UCSD-AML1 (cell line): ENCODE measurements around the gene CHST11.
"Not testable (repeated sequence)": the region's sequence is repeated elsewhere in the genome, so short reads cannot be mapped to it uniquely, and the experiment has no call there.

Source experiments
- DNase-seq: peaks from one replicate; lab custom pipeline; 2025; ENCODE audit not compliant: unreplicated experiment; lab: John Stamatoyannopoulos, UW

The CHST11 gene

GRCh38 chr12:104600036-104600712 lies 143.4 kb downstream of the CHST11 start:
- no peak for DNase-seq

GRCh38 chr12:104600790-104601739 lies 144.3 kb downstream of the CHST11 start:
- no peak for DNase-seq

- DNase-seq: no peak
These were observed 145.7 kb downstream of the CHST11 start for GRCh38 chr12:104602406-104602805.

DNA sequence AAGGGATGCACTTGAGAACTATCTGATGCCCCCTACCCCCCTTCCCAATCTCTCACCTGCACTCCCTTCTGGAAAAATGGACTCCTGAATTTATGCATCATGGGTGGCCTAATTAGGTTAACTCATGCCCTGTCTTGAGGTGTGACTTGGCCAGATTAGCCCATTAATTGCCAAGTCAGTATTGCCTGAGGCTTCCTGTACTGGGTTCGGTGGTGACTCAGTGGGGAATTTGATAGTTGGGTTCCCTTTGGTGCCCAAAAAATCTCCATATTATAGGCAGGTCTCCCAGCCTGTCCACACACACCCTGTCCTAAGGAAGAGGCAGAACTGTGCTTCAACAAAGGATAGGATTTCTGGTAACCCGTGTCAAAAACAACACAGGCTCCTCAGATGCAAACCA lies 146.1 kb downstream of the CHST11 start:
- no peak for DNase-seq

DNA sequence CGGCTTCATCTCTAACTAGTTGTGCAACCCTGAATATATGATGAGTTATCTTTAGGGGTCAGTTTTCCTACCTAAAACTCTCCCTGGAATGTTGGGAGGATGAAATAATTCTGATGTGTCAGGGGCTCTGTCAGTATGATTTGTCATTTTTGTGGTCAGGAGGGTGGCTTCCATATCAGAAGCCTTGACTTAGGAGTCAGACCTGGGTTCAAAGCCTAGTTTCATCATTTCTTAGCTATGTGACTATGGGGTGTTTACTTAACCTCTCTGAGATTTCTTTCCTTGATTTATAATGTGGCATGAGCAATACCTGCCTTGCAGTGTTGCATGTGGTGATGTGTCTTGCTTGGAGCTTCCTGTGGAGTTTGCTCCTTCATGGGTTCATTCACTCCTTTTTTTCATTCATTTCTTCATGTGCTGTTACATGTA lies 146.8 kb downstream of the CHST11 start:
- no peak for DNase-seq

DNA sequence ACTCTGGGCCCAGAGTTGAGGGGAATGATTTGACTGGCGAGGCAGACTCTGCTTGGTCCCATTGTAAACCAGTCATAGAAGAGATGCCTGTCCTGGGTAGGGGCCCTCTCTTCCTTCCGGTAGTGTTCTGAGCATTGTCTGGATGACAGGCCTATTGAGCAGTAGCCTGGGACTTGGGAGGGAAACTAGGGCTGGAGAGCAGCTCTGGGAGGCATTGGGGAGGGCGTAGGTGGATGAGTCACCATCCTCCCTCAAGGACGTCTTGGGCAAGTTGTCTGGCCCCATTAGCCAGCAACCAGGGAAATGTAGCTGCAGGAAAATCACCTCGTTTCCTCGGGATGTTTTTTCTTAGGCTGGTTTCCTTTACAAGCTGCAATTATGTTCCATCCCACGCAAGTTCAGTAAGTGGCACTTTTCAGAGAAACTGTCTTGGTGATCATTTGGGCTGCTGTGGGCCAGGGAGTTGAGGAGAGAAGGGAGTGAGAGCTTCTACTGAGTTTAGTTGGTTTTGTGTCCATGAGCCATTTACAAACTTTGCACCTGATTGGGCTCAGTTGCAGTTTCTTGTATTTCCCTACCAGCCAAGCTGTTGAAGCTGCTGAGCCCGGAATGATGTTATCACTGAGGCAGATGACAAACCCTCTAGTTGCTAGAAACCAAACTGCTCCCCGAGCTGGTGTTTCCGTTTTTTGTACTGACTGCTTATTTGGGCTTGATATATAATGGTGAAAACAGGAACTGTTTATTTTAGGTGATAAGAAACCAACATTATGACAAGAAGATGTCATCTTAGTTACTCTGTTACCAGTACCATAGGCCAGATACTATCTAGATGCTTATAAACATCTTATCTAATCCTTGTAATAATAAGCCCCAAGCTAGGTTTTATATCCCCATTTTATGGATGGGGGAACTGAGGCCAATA lies 147.6 kb downstream of the CHST11 start:
- peak; percentile 78 for DNase-seq

DNA sequence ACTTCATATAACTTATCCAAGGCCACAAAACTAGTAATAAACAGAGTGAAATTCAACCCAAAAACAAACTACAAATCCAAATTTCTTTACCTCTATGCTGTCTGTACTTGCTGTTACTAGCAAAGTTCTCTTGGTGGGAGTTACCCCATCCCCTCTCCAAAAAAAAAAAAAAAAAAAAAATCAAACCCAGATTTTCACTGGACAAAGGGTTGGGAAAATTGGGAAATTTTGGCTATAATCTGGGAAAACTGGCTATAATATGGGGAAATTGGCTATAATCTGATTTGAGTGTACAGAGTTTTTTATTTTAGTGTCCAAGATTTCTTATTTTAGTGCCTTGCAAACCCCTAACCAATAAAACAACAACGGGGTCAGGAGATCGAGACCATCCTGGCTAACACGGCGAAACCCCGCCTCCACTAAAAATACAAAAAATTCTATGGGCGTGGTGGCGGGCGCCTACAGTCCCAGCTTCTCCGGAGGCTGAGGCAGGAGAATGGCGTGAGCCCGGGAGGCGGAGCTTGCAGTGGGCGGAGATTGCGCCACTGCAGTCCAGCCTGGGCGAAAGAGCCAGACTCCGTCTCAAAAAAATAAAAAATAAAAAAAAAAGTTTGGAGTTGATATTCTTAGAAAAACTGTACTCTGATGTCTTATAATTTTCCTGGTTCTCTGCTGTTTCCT lies 148.4 kb downstream of the CHST11 start:
- DNase-seq: no peak

DNA sequence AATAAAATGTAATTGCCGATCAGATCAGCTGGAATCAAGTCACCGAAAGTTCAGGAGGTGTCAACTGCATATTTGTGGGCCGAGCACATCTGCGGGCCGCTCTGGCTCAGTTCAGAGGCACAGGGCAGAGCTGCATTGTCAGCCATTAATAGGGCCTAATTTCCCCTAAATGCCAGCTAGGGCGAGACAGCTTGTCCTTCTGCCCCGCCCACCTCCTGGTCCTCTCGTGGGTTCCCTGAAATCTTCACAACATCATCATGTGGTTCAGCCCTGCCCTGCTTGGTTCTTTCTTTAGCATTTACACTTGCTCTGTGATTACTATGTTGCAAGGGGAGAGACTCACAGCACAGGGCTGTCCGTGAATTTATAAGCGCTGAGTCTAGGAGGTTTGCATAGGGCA lies 148.9 kb downstream of the CHST11 start:
- DNase-seq: no peak

DNA sequence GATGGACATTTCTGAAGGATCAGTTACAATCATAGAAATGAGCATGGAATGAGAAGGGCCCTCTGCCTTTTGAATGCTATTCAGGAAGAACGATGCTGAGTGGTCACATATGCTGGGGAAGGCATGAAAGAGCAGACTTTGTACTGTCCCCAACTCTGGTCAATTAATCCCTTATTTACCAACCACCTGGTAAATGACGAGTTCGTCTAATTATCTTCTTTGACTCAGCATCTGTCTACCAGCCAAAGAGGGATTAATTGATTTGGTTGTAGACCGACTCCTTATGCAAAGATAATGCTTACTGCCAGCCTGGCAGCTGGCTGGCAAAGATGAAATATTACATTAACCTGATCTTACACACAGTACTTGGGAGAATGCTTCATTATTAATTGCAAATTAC lies 152.2 kb downstream of the CHST11 start:
- DNase-seq: no peak

DNA sequence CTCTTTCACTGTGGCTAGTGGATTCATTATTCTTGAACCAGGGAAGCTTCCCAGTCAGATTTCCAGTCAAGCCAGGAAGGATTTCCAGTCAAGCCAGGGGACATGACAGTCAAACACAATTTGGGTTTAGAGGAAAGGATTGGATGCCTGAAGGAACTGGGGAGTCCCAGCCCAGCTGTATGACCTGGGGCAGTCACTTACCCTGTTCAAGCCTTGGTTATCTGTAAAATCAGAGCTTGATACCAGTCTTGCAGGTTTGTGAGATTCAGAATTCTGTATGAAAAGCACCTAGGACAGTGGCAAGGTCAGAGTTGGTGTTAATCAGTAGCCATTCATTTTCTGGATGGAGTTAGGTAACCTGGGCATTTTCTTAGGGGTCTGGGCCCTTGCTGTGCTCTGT lies 152.7 kb downstream of the CHST11 start:
- DNase-seq: no peak

GRCh38 chr12:104610513-104611235 lies 153.9 kb downstream of the CHST11 start:
- no peak for DNase-seq

DNA sequence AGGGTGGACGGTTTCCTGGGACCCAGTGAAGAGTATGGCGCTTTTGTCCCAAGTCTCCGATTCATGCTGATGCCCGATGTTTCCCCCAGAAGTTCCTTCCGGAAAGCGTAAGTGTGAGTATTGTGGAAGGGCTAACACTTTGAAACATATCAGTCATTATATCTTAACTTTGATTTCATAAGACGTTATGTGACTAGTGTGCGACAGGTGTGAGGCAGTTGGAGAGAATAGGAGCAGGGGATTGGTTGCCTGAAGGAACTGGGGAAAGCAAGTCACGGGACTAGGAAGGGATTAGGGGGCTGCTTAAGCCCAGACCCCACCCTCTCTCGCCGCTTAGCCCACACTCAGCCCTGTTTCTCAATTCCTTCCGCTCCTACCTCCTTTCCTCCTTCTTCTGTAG lies 154.9 kb downstream of the CHST11 start:
- no peak for DNase-seq

DNA sequence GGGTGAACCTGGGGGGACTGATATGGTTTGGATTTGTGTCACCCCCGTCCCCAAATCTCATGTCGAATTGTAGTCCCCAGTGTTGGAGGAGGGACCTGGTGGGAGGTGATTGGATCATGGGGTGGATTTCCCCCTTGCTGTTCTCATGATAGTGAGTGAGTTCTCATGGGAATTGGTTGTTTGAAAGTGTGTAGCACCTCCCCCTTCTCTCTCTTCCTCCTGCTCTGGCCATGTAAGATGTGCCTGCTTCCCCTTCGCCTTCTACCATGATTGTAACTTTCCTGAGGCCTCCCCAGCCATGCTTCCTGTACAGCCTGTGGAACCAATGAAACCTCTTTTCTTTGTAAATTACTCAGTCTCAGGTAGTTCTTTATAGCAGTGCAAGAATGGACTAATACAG lies 156.6 kb downstream of the CHST11 start:
- DNase-seq: not testable (repeated sequence)

GRCh38 chr12:104615048-104615561 lies 158.4 kb downstream of the CHST11 start:
- no peak for DNase-seq

- no peak for DNase-seq
These were observed 161.9 kb downstream of the CHST11 start for GRCh38 chr12:104618691-104619090.

- no peak for DNase-seq
These were observed 162.6 kb downstream of the CHST11 start for GRCh38 chr12:104619305-104619704.

GRCh38 chr12:104620837-104621531 lies 164.2 kb downstream of the CHST11 start:
- DNase-seq: no peak

DNA sequence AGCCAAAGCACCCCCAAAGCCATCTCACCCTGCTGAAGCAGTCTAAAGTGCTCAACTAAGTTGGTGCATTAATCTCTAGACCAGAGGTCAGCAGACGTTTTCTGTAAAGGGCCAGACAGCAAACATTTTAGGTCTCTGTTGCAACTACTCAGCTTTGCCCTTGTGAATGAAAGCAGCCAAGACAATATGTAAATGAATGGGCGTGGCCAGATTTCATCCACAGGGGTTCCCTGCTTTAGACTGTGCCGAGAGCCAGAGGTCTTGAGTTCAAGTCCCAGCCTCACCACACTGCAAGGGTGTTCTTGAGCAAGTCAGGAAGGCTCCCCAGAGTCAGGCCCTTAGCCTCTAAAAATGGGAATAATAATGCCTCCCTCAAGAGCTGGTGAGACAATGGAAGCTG lies 166.2 kb downstream of the CHST11 start:
- no peak for DNase-seq

DNA sequence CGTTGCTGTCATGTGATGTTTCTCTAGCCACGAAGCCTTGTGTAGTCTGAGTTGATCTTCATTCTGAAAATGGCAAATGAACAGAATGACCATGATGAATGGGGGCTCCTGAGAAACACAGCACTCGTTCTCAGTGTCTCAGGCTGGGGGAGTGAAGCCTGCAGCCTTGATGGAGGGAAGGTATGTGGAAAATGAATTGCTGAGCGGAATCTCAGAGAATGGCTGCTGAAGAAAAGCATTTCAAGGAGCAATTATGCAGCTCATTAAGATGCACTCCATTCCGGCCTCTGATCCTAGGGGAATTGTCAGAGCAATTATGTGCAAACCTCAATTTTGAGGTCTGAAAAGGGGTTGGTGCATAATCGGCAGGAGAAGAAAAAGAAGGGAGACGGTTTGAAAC lies 167.1 kb downstream of the CHST11 start:
- no peak for DNase-seq
